Naive thymus-derived CD4-positive, alpha-beta T cell (primary cell): Measurements from ENCODE around the gene PRSS3. TPM values are rescaled to one million over a fixed set of nuclear protein-coding genes. Genes with fewer than 3 reads are reported as not detected.
"Not testable (repeated sequence)": the region's sequence is repeated elsewhere in the genome, so short reads cannot be mapped to it uniquely, and the experiment has no call there.

ENCODE experiments used
- ATAC-seq: fragments of 150-1000 bp; cut with Tn5 transposase; 2 replicates; pipeline ENCODE4 v1.10.0; 2021; ENCODE audit warnings: mild to moderate bottlenecking, moderate library complexity
- CTCF ChIA-PET: fragments of 350-600 bp; sonication (Branson Sonifier 250); formaldehyde crosslinking; loops from one replicate; lab custom pipeline; 2021; ENCODE audit warnings: antibody characterized with exemption; lab: Charles Lee
- POLR2A ChIA-PET: fragments of 350-600 bp; sonication (Branson Sonifier 250); formaldehyde crosslinking; loops from one replicate; lab custom pipeline; 2021; ENCODE audit warnings: antibody characterized with exemption, inconsistent platforms; lab: Charles Lee
- DNase-seq, 9 donors: peaks; one replicate each; pipeline versions ENCODE4 v3.0.0 to v3.0.0-alpha.2; 2020 to 2022; ENCODE audit warnings: mixed read lengths in 1 of 9
- H3K27ac ChIP-seq: one replicate; pipeline ENCODE4 v1.7.0; 2013; ENCODE audit warnings: mild to moderate bottlenecking, low read depth, low read length, moderate library complexity
- H3K27me3 ChIP-seq, 2 donors: one replicate each; pipeline ENCODE4 v1.7.0; 2013; ENCODE audit warnings: low read length in 2 of 2, mild to moderate bottlenecking in 2 of 2, moderate library complexity in 2 of 2; ENCODE audit not compliant: control insufficient read depth in 2 of 2, insufficient read depth in 2 of 2
- H3K36me3 ChIP-seq, 3 experiments: 1 replicate in 2 of 3; 2 replicates in 1 of 3; pipeline ENCODE4 v1.7.0; 2013; ENCODE audit warnings: low read length in 3 of 3, mild to moderate bottlenecking in 3 of 3, moderate library complexity in 1 of 3; ENCODE audit not compliant: insufficient read depth in 3 of 3, control insufficient read depth in 2 of 3
- H3K4me1 ChIP-seq, 2 donors: one replicate each; pipeline ENCODE4 v1.7.0; 2013; ENCODE audit warnings: low read length in 2 of 2, mild to moderate bottlenecking in 2 of 2, moderate library complexity in 1 of 2; ENCODE audit not compliant: control insufficient read depth in 2 of 2, insufficient read depth in 2 of 2
- H3K4me3 ChIP-seq: 2 replicates; pipeline ENCODE4 v1.7.0; 2013; ENCODE audit warnings: mild to moderate bottlenecking, low read length
- H3K9me3 ChIP-seq, 3 experiments: 1 replicate in 2 of 3; 2 replicates in 1 of 3; pipeline ENCODE4 v1.7.0; 2013; ENCODE audit warnings: low read length in 3 of 3; ENCODE audit not compliant: control insufficient read depth in 2 of 3
- H3K27ac Mint-ChIP-seq, 9 donors: one replicate each; pipeline ENCODE4 v1.8.0; 2020 to 2022; ENCODE audit warnings: mixed read lengths in 9 of 9, mild to moderate bottlenecking in 8 of 9, moderate library complexity in 5 of 9, inconsistent platforms in 2 of 9
- H3K27me3 Mint-ChIP-seq, 5 donors: one replicate each; pipeline ENCODE4 v1.8.0; 2021 to 2022; ENCODE audit warnings: mixed read lengths in 5 of 5, mild to moderate bottlenecking in 1 of 5
- H3K36me3 Mint-ChIP-seq, 5 donors: one replicate each; pipeline ENCODE4 v1.8.0; 2020 to 2022; ENCODE audit warnings: mixed read lengths in 5 of 5, mild to moderate bottlenecking in 3 of 5, inconsistent platforms in 1 of 5
- H3K4me1 Mint-ChIP-seq, 7 donors: one replicate each; pipeline ENCODE4 v1.8.0; 2020 to 2022; ENCODE audit warnings: mixed read lengths in 7 of 7, mild to moderate bottlenecking in 3 of 7, inconsistent platforms in 1 of 7
- H3K4me3 Mint-ChIP-seq, 10 donors: one replicate each; pipeline ENCODE4 v1.8.0; 2020 to 2022; ENCODE audit warnings: mild to moderate bottlenecking in 10 of 10, mixed read lengths in 10 of 10, moderate library complexity in 6 of 10, inconsistent platforms in 2 of 10
- H3K9me3 Mint-ChIP-seq, 11 donors: one replicate each; pipeline ENCODE4 v1.8.0; 2020 to 2022; ENCODE audit warnings: mixed read lengths in 11 of 11, mild to moderate bottlenecking in 4 of 11, inconsistent platforms in 1 of 11, moderate library complexity in 1 of 11
- intact Hi-C, 2 donors: fragments of 100-400 bp; cut with micrococcal nuclease; formaldehyde crosslinking; loops; one replicate each; pipeline ENCODE4 v1.15.1; 2023
- polyA plus RNA-seq, 2 donors: library from polyadenylated mRNA; unstranded; fragments of 300-500 nt; fragmentation: Illumina TruSeq; gene quantifications; one replicate each; pipeline ENCODE4 v1.2.3, GENCODE V29; 2021
- total RNA-seq, 6 experiments: library from RNA in 5 of 6; stranded (reverse) in 5 of 6; gene quantifications; 1 replicate in 5 of 6; 2 replicates in 1 of 6; pipeline ENCODE4 v1.2.3 and lab custom pipeline; 2021 to 2026

Gene PRSS3
- total and polyA plus RNA-seq, 7 experiments from 2014 or later, result 2.5 TPM; not detected in 6

DNA sequence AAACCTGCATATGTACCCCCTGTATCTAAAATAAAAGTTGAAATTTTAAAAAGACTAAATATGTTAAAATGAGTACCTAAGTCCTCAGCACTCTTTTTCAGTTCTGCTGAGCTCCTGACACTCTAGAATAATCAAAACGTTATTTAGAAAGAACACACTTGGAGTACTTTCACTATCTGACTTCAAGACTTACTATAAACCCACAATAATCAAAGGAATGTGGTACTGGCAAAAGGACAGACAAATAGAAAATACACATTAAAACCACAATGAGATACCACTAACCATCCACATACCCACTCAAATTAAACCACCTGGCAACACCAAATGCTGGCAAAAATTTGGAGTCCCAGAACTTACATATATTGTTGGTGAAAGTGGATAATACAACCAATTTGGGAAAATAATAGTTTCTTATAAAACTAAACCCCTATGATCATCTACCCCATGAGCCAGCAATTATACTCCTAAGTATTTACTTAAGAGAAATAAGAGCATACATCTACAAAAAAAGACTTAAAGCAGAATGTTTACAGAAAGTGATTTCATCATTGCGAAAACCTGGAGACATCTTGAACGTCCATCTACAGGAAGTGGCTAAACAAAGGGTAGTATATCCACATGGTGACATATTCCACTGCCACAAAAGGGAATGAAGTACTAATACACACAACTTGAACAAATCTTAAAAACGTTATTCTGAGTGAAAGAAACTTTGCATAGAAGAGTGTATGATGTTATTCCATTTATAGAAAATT is 12.8 kb upstream of the PRSS3 start:
- H3K27ac Mint-ChIP-seq, result no peak overlapping the region
- H3K4me1 Mint-ChIP-seq, result peaks cover 0 to 5% (median 0%) of the 10 kb centered on the region in 7 donors
- CTCF ChIA-PET, result no interaction called here
- no peaks in the 10 kb centered on the region for H3K4me1 ChIP-seq
- no peaks in the 10 kb centered on the region for H3K36me3 ChIP-seq
- peaks cover 3 to 40% (median 5%) of the 10 kb centered on the region in 5 donors for H3K27me3 Mint-ChIP-seq
- no peak overlapping the region for H3K4me3 Mint-ChIP-seq
- no peaks in the 10 kb centered on the region for H3K36me3 Mint-ChIP-seq
- intact Hi-C loops, result loop anchor here in 1 of 2 donors (5.0 kb wide), 1 partner anchor 160 kb away; no protein-coding TSS in a partner anchor
- H3K4me3 ChIP-seq, result no peak overlapping the region
- peaks cover 0 to 3% (median 0%) of the 10 kb centered on the region in 11 donors for H3K9me3 Mint-ChIP-seq
- no peak for DNase-seq
- no peaks in the 10 kb centered on the region for H3K27me3 ChIP-seq
- H3K9me3 ChIP-seq, result no peaks in the 10 kb centered on the region
- no peak overlapping the region for H3K27ac ChIP-seq
- ATAC-seq, result no peak
- POLR2A ChIA-PET, result no interaction called here

DNA sequence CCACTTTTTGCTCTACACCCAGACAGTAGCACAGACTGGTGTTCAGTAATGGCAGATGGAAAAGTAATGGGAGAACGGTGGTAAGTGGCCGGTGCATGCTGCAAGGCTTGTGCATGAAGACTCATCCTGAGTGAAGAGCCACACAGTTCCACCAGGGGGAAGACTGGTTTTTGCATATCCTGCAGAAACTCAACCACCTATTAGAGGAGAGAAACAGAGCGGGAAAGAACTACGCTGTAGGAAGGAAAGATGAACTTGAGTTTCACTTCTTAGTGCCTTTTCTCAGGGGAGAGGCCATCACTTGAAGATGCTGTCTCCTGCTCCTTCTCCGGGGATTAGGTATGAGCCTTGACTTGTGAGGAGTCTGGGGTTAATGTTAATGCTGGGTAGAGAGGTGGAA is 9.4 kb upstream of the PRSS3 start:
- H3K4me3 ChIP-seq, result no peak overlapping the region
- no peak overlapping the region for H3K27ac ChIP-seq
- H3K4me3 Mint-ChIP-seq, result no peak overlapping the region
- ChIA-PET CTCF (no interaction called here), POLR2A (no interaction called here)
- H3K27me3 Mint-ChIP-seq, result peaks cover 0 to 37% (median 6%) of the 10 kb centered on the region in 5 donors
- intact Hi-C loops, result no loop called here
- H3K27me3 ChIP-seq, result no peaks in the 10 kb centered on the region
- H3K4me1 ChIP-seq, result no peaks in the 10 kb centered on the region
- H3K27ac Mint-ChIP-seq, result no peak overlapping the region
- no peak for DNase-seq
- H3K4me1 Mint-ChIP-seq, result peaks cover 0 to 3% (median 0%) of the 10 kb centered on the region in 7 donors
- no peaks in the 10 kb centered on the region for H3K36me3 ChIP-seq
- H3K36me3 Mint-ChIP-seq, result no peaks in the 10 kb centered on the region
- H3K9me3 ChIP-seq, result no peaks in the 10 kb centered on the region
- ATAC-seq, result no peak
- H3K9me3 Mint-ChIP-seq, result peaks cover 0 to 3% (median 0%) of the 10 kb centered on the region in 11 donors

DNA sequence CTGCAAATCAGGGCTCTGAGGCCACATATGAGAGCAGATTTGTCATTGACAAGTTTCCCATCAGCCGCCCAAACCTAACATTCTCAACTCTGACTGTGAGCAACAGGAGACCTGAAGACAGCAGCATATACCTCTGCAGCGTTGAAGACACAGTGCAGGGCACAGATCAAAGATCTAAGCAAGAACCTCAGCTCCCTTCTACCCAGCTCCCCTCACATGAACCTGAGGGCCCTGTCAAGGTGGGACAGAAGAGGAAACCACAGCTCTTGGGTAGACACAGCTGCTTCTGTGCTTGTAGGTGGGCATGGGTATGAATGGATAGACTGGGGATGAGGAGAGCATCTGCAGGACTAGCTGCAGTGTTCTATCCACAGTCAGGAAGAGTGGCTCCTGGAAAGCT is 8.7 kb upstream of the PRSS3 start:
- peaks cover 0 to 40% (median 10%) of the 10 kb centered on the region in 5 donors for H3K27me3 Mint-ChIP-seq
- Histone ChIP-seq H3K27ac (no peak overlapping the region), H3K27me3 (no peaks in the 10 kb centered on the region), H3K9me3 (no peaks in the 10 kb centered on the region), H3K36me3 (no peaks in the 10 kb centered on the region), H3K4me3 (no peak overlapping the region), H3K4me1 (no peaks in the 10 kb centered on the region)
- no peak for ATAC-seq
- POLR2A ChIA-PET, result no interaction called here
- H3K36me3 Mint-ChIP-seq, result no peaks in the 10 kb centered on the region
- no peak overlapping the region for H3K4me3 Mint-ChIP-seq
- peaks cover 0 to 3% (median 0%) of the 10 kb centered on the region in 7 donors for H3K4me1 Mint-ChIP-seq
- DNase-seq, result no peak
- intact Hi-C loops, result no loop called here
- CTCF ChIA-PET, result interaction anchor here (1.7 kb wide), 1 partner anchor 27 kb away, joined by 4 read pairs; no protein-coding TSS in a partner anchor
- peaks cover 0 to 3% (median 0%) of the 10 kb centered on the region in 11 donors for H3K9me3 Mint-ChIP-seq
- no peak overlapping the region for H3K27ac Mint-ChIP-seq

DNA sequence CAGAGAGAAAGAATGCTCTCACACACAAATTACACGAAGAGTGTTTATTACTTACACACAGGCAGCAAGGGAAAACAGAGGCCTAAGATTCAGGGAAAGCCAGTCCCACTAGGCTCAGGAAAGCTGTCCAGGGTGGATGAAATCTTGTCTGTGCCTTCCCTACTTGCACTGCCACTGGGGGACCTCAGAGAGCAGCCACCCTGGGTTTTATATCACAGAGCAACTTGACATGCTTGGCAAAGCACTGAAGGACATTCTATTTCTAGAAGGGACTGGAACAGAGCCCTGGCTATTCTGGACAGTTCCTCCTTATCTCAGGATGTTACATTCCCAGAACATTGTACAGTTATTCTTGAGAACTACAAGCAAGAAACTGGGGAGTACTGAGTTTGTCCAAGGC is 7.5 kb upstream of the PRSS3 start:
- Histone ChIP-seq H3K9me3 (no peaks in the 10 kb centered on the region), H3K36me3 (no peaks in the 10 kb centered on the region), H3K4me1 (no peaks in the 10 kb centered on the region), H3K27me3 (no peaks in the 10 kb centered on the region), H3K27ac (no peak overlapping the region), H3K4me3 (no peak overlapping the region)
- intact Hi-C loops, result no loop called here
- H3K9me3 Mint-ChIP-seq, result peaks cover 0 to 3% (median 0%) of the 10 kb centered on the region in 11 donors
- no peaks in the 10 kb centered on the region for H3K36me3 Mint-ChIP-seq
- POLR2A ChIA-PET, result no interaction called here
- ATAC-seq, result no peak
- CTCF ChIA-PET, result interaction anchor here (0.8 to 1.7 kb wide), 2 partner anchors 9 to 26 kb away, joined by 3 to 4 read pairs; no protein-coding TSS in a partner anchor
- no peak overlapping the region for H3K4me3 Mint-ChIP-seq
- peaks cover 0 to 48% (median 10%) of the 10 kb centered on the region in 5 donors for H3K27me3 Mint-ChIP-seq
- DNase-seq, result no peak
- H3K4me1 Mint-ChIP-seq, result peaks cover 0 to 1% (median 0%) of the 10 kb centered on the region in 7 donors
- no peak overlapping the region for H3K27ac Mint-ChIP-seq

DNA sequence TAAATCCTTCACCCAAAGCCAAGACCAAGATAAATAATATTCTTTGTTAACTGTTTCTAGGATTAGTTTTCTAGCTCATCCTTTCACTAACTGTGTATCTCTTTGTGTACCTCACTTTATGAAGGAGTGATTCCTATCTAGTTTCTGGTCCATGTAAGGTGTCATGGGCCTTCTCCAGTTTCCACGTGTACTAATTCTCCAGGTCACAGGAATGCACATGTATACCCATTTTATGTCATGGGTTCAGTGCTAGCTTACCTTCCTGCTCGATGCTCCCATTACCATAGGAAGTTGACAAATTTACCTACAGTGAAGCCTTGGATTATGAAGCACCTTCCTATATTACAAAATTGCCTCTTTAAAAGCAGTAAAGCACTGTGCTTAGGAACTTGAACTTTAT is 5.9 kb upstream of the PRSS3 start:
- H3K36me3 ChIP-seq, H3K4me1 Mint-ChIP-seq, H3K4me3 Mint-ChIP-seq, DNase-seq, H3K27ac ChIP-seq, H3K9me3 Mint-ChIP-seq, H3K36me3 Mint-ChIP-seq, ATAC-seq, H3K4me3 ChIP-seq, CTCF ChIA-PET, H3K4me1 ChIP-seq, H3K9me3 ChIP-seq, intact Hi-C loops, H3K27ac Mint-ChIP-seq, POLR2A ChIA-PET, H3K27me3 ChIP-seq: not testable (repeated sequence)
- peaks cover 0 to 53% (median 7%) of the 10 kb centered on the region in 5 donors for H3K27me3 Mint-ChIP-seq

DNA sequence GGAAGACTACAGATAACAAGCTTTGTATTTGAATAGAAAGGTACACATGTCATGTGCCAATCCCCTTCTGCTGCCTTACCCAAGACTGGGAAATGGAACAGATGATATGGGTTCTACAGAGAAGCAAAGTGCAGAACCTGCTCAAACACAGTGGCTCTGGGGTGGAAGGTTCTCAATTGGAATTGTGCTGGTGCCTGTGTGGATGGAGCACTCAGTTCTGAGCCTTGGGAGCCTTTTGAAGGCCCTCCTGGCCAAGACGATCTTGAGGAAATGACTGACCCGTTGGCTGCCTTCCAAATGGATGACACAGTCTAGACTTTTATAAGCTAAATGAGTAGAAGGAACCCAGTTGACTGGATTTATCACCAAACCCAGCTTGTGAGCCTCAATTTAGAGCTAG is 4.2 kb upstream of the PRSS3 start:
- intact Hi-C loops, result no loop called here
- POLR2A ChIA-PET, result no interaction called here
- Mint-ChIP-seq H3K27me3 (peaks cover 0 to 50% (median 8%) of the 10 kb centered on the region in 5 donors), H3K4me3 (no peak overlapping the region), H3K27ac (no peak overlapping the region), H3K4me1 (peaks cover 0 to 4% (median 0%) of the 10 kb centered on the region in 7 donors), H3K9me3 (no peaks in the 10 kb centered on the region), H3K36me3 (no peaks in the 10 kb centered on the region)
- no peaks in the 10 kb centered on the region for H3K27me3 ChIP-seq
- H3K4me3 ChIP-seq, result no peak overlapping the region
- no peaks in the 10 kb centered on the region for H3K9me3 ChIP-seq
- CTCF ChIA-PET, result interaction anchor here (0.5 to 0.6 kb wide), 2 partner anchors 13 to 219 kb away, joined by 3 to 4 read pairs; no protein-coding TSS in a partner anchor
- ATAC-seq, result no peak
- H3K27ac ChIP-seq, result no peak overlapping the region
- H3K4me1 ChIP-seq, result no peaks in the 10 kb centered on the region
- H3K36me3 ChIP-seq, result no peaks in the 10 kb centered on the region
- DNase-seq, result no peak

DNA sequence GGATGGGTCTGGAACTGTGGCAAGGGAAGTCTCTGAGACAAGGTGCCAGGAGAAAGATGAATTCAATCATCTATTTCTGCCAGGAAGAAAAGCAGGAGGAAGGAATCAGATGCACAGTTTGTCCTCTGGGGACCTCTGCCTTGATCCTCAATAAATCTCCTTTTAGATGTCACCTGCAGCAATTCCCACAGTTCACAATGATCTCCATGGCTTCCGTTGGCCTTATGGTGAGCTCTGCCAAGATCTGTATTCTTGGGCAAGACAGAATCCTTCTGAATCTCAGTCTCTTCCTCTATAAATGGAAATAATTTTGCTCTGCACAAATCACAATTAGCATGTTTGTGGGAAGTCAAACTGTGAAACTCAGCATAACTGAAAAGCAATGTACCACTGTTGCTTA is 1.9 kb upstream of the PRSS3 start:
- H3K4me1 Mint-ChIP-seq, DNase-seq, H3K4me3 ChIP-seq, H3K36me3 ChIP-seq, H3K27ac Mint-ChIP-seq, H3K4me3 Mint-ChIP-seq, POLR2A ChIA-PET, H3K9me3 Mint-ChIP-seq, H3K4me1 ChIP-seq, ATAC-seq, H3K27ac ChIP-seq, H3K27me3 ChIP-seq, H3K9me3 ChIP-seq, intact Hi-C loops, H3K36me3 Mint-ChIP-seq, CTCF ChIA-PET: not testable (repeated sequence)
- peaks cover 4 to 47% (median 20%) of the 10 kb centered on the region in 5 donors for H3K27me3 Mint-ChIP-seq
